DND-41 (cell line): ENCODE results near the gene TBATA.

Experiments
- ATAC-seq: fragments of 200-7000 bp; cut with Tn5 transposase; 3 replicates; pipeline ENCODE4 v1.9.1; 2021; ENCODE audit warnings: low read depth; ENCODE audit not compliant: insufficient read depth
- DNase-seq: peaks from one replicate; pipeline ENCODE4 v3.0.0-alpha.2; 2020
- H2AFZ ChIP-seq: 2 replicates; pipeline ENCODE4 v1.6.0; 2012; ENCODE audit warnings: low read depth, low read length
- H3K27ac ChIP-seq: 2 replicates; pipeline ENCODE4 v1.5.1; 2012; ENCODE audit warnings: low read length, inconsistent platforms
- H3K27me3 ChIP-seq: fragments of 200-600 bp; sonication (generic); 2 replicates; pipeline ENCODE4 v1.6.0; 2012; ENCODE audit warnings: low read length, mild to moderate bottlenecking, inconsistent platforms; ENCODE audit not compliant: insufficient read depth, poor library complexity
- H3K36me3 ChIP-seq: 2 replicates; pipeline ENCODE4 v1.5.1; 2012; ENCODE audit warnings: low read length, inconsistent platforms; ENCODE audit not compliant: insufficient read depth
- H3K4me1 ChIP-seq: 2 replicates; pipeline ENCODE4 v1.5.1; 2012; ENCODE audit warnings: mild to moderate bottlenecking, low read length; ENCODE audit not compliant: insufficient read depth
- H3K4me2 ChIP-seq: 2 replicates; pipeline ENCODE4 v1.6.0; 2012; ENCODE audit warnings: mild to moderate bottlenecking, moderate library complexity, low read length, inconsistent platforms; ENCODE audit not compliant: insufficient read depth
- H3K4me3 ChIP-seq, 2 experiments: fragments of 200-600 bp in 1 of 2; shearing (Covaris generic) in 1 of 2; 2 replicates each; pipeline ENCODE4 v1.5.1; 2012 to 2016; ENCODE audit warnings: inconsistent platforms in 2 of 2, low read length in 2 of 2, mild to moderate bottlenecking in 2 of 2, low read depth in 1 of 2, moderate library complexity in 1 of 2
- H3K79me2 ChIP-seq: 2 replicates; pipeline ENCODE4 v1.6.0; 2012; ENCODE audit warnings: low read length, inconsistent platforms; ENCODE audit not compliant: insufficient read depth
- H3K9ac ChIP-seq: 2 replicates; pipeline ENCODE4 v1.6.0; 2012; ENCODE audit warnings: low read depth, mild to moderate bottlenecking, inconsistent platforms, low read length, moderate library complexity
- H3K9me3 ChIP-seq: 2 replicates; pipeline ENCODE4 v1.5.1; 2012; ENCODE audit warnings: low read length, moderate library complexity, mild to moderate bottlenecking, inconsistent platforms; ENCODE audit not compliant: insufficient read depth, severe bottlenecking
- H4K20me1 ChIP-seq: 2 replicates; pipeline ENCODE4 v1.6.0; 2012; ENCODE audit warnings: low read length; ENCODE audit not compliant: insufficient read depth
- CTCF ChIP-seq: IDR thresholded peaks from 2 replicates; pipeline ENCODE4 v1.5.1; 2012; ENCODE audit warnings: borderline replicate concordance, low read length, moderate library complexity, mild to moderate bottlenecking; ENCODE audit not compliant: poor library complexity, severe bottlenecking; ENCODE audit errors: extremely low read depth
- EZH2 ChIP-seq: IDR thresholded peaks from 3 replicates; pipeline ENCODE4 v1.6.1; 2012; ENCODE audit warnings: borderline replicate concordance, low read depth, mild to moderate bottlenecking, moderate library complexity, low read length, inconsistent platforms; ENCODE audit not compliant: severe bottlenecking

TBATA gene

GRCh38 chr10:70829543-70829942 is 44.4 kb upstream of the TBATA start:
- peaks cover 9% of the 10 kb centered on the region for H4K20me1 ChIP-seq
- no peak overlapping the region for H3K9ac ChIP-seq
- H3K4me2 ChIP-seq = no peak overlapping the region
- no peak overlapping the region for H3K27ac ChIP-seq
- no peaks in the 10 kb centered on the region for H3K4me1 ChIP-seq
- ATAC-seq (no peak), DNase-seq (no peak)
- TF ChIP-seq CTCF (no peak), EZH2 (no peak)
- no peak overlapping the region for H2AFZ ChIP-seq
- peaks cover 14% of the 10 kb centered on the region for H3K79me2 ChIP-seq
- no peak overlapping the region for H3K4me3 ChIP-seq
- H3K36me3 ChIP-seq = peaks cover 26% of the 10 kb centered on the region; the same call in 1 of the 2 replicates
- no peaks in the 10 kb centered on the region for H3K27me3 ChIP-seq
- no peaks in the 10 kb centered on the region for H3K9me3 ChIP-seq

GRCh38 chr10:70828923-70829322 is 43.7 kb upstream of the TBATA start:
- H3K36me3 ChIP-seq = peaks cover 25% of the 10 kb centered on the region; the same call in 1 of the 2 replicates
- no peak overlapping the region for H2AFZ ChIP-seq
- H3K4me1 ChIP-seq = no peaks in the 10 kb centered on the region
- no peak for TF ChIP-seq EZH2
- no peak for TF ChIP-seq CTCF
- peaks cover 5% of the 10 kb centered on the region; the same call in 1 of the 2 replicates for H4K20me1 ChIP-seq
- peaks cover 12% of the 10 kb centered on the region for H3K79me2 ChIP-seq
- no peak overlapping the region for H3K27ac ChIP-seq
- H3K4me2 ChIP-seq = no peak overlapping the region
- DNase-seq (no peak), ATAC-seq (no peak)
- no peak overlapping the region for H3K4me3 ChIP-seq
- no peaks in the 10 kb centered on the region for H3K27me3 ChIP-seq
- no peak overlapping the region for H3K9ac ChIP-seq
- no peaks in the 10 kb centered on the region for H3K9me3 ChIP-seq

DNA sequence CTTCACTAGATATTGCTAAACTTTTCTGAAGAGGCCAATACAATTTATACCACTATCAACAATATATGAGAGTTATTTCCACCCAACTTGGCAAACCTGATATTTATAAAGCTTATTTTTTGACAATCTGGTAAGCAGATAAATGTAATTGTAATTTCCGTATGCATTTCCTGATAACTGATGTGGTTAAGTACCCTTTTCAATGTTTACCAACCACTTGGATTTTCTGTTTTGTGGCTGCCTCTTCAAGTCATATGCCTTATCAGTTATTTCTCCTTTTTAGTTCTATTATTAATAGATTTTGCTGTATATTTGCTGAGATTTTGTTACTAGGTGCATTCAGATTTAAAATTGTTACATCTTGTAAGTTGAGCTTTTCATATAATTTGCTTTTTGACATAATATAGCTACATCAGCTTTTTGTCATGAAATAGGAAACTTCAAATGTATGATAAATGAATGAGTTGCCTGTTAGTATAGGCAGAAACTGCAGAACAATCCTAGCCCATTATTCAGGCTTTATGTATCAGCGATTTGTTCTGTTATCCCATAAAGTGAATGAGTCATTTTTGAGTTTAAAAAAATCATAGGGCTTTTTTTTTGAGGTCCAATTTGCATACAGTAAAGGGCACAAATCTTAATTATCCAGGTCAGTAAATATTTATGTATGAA is 42.0 kb upstream of the TBATA start:
- Histone ChIP-seq H3K9me3 (no peaks in the 10 kb centered on the region), H3K27me3 (no peaks in the 10 kb centered on the region), H2AFZ (no peak overlapping the region), H4K20me1 (peaks cover 5% of the 10 kb centered on the region; the same call in 1 of the 2 replicates), H3K4me3 (no peak overlapping the region), H3K27ac (no peak overlapping the region), H3K4me1 (no peaks in the 10 kb centered on the region), H3K9ac (no peak overlapping the region), H3K4me2 (no peak overlapping the region), H3K79me2 (peaks cover 12% of the 10 kb centered on the region), H3K36me3 (peaks cover 28% of the 10 kb centered on the region; the same call in 1 of the 2 replicates)
- DNase-seq = no peak
- no peak for ATAC-seq
- TF ChIP-seq EZH2 = no peak
- no peak for TF ChIP-seq CTCF
